A549 (cell line): ENCODE results near the gene KCTD5.

ENCODE experiments used
- CTCF ChIP-seq: fragments of >200 bp; sonication (Bioruptor Twin); formaldehyde crosslinking; IDR thresholded peaks from 3 replicates; pipeline ENCODE4 v1.5.1; 2016
- EP300 ChIP-seq, 2 experiments: fragments of >200 bp; sonication (Bioruptor Twin); formaldehyde crosslinking; IDR thresholded peaks; 2 replicates in 1 of 2; 3 replicates in 1 of 2; pipeline ENCODE4 v1.6.1; 2016 to 2017
- HMGXB4 ChIP-seq: fragments of 250-450 bp; sonication (Bioruptor Pico); IDR thresholded peaks from 2 replicates; pipeline ENCODE4 v1.5.0; 2021; ENCODE audit warnings: mild to moderate bottlenecking, moderate library complexity, borderline replicate concordance
- NFE2L2 ChIP-seq: fragments of 150-350 bp; conservative IDR thresholded peaks from 2 replicates; pipeline ENCODE4 v1.6.1; 2014; ENCODE audit warnings: low read length

- no peak for TF ChIP-seq HMGXB4 (CRISPR knock-in tag)
- TF ChIP-seq EP300 (IDR thresholded peaks at IDR 0.05) = no peak
- no peak for TF ChIP-seq CTCF
- no peak for TF ChIP-seq NFE2L2
Measured at GRCh38 chr16:2692251-2692947, 10.1 kb downstream of the KCTD5 start.
